ENCODE results near the gene TSC22D2.
A peak's percentile ranks its signal among the peaks of the same experiment; 100 is the strongest.

Gene TSC22D2

DNA sequence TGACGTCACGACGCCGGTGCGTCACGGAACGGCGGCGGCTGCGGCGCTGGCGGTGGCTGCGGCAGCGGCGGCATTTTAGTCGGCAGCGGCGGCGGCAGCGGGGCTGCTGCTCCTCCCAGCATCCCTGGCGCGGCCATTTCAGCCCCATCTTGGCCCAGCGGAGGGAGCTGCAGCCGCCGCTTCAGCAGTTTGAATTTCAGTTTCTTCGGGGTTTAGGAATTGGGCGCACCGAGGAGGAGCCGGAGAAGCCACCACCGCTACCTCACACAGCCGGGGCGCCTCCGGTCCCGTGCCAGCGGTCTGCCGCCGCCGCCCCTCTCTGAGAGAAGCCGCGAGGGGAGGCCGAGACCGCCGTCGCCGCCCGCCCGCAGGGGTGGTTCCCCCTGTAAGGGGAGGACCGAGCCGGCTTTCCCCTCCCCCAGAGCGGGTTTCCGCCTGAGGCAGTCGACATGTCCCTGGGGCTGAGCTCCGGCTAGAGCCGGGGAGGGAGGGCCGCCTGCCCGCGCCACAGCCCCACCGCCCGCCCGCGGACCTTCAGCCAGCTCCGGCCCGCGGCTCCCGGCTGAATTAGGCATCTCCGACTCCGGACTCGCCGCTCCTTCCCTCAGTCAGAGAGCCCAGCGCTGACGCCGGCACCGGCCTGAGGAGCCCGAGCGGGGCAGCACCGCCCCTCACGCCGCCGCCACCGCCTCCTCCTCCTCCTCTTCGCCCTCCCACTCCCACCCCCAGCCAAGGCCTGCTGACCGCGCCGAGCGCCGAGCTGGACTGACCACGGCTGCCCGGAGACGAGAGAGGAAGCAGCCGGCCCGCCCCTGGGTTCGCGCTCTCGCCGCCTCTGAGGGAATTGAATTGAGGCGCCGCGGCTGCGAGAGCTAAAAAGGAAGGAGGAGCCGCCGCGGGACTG lies at the start of gene TSC22D2:
TSS of gene TSC22D2 (plus strand) at position 78 of the 904 bp plus-strand sequence. CDS start 1,053 bp downstream, outside the sequence.
- peak; percentile 98 for DNase-seq (ENCODE audit: low spot score)

DNA sequence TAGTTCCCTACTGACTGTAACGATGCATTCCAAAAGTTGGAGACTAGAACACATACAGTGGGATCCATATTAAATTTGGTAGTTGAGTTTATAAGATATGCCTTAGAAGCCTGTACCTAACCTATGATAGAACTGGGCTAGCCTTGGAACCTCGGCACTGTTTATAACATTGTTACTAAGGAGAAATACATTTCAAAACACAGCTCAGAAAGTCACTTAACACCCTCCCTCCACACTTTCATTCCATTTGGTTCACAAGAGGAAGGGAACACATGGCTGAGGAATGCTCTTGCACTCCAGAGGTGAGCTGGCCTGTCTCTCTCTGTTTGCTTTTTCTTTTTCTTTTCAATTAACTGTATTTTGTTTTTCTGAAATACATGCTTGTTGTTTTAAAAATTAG lies 48.7 kb upstream of the TSC22D2 start:
- no peak for DNase-seq (ENCODE audit: low spot score)

DNA sequence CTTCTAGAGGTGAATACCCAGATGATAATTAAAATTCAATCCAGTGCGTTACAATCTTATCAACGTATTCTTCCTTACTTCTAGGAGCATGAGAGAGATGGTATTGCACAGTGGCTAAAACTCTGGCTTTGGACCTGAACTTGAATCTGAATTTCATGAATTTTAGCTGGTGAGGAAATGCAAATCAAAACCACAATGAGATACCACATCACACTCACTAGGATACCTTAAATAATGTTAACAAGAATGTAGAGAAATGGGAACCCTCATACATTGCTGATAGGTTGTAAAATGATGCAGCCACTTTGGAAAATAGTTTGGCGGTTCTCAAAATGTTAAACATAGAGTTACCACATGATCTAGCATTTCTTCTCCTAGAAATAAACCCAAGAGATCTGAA lies 47.1 kb upstream of the TSC22D2 start:
- no peak for DNase-seq (ENCODE audit: low spot score)

DNA sequence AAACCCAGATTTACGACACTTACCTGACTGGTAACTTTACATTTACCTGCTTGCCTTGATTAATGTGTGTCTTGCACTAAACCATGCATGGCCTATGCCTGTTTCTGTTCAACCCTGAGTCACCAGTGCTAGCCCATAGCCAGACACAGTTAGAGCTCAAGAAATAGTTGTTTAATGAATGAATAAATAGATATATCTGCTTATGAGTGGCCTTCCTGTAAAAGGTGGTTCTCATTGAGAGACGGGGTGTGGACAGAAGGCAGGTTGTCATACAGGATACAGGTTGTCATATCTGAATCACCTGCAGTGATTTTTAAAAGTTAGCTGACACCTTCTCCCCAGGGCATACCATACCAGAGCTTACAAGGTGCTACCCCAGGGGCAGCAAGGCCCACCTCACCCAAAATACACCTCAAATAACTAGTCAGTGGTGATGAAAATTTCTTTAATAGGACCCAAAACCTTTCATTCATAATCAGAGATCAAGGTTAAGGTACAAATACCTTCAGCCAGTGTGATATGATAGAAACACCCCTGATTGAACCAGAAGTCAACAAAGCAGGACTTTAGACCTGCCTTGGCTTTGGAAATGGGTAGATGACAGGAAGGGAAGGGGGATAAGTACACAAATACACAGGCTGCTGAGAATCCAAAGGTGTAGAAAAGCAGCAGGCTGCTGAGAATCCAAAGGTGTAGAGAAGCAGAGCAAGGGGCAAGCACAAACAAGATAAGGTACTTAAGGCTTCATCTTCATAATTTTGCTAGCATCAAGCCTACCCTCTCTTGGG lies 45.4 kb upstream of the TSC22D2 start:
- no peak for DNase-seq (ENCODE audit: low spot score)

DNA sequence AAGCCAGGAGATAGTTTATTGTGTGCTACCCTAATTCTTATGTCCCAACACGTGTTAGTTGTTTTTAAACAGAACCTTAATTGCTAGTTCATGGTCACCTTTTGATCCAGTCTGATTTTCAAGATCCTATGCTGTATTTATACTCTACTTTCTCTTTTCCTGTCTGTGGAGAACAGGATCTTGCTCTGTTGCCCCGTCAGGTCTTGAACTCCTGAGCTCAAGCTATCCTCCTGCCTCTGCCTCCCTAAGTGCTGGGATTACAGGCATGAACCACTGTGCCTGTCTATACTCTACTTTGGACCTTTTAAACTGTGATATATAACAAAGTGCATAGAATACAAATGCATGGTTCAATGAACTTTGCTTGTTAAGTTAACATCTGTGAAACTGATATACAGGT lies 44.7 kb upstream of the TSC22D2 start:
- DNase-seq (ENCODE audit: low spot score): no peak

DNA sequence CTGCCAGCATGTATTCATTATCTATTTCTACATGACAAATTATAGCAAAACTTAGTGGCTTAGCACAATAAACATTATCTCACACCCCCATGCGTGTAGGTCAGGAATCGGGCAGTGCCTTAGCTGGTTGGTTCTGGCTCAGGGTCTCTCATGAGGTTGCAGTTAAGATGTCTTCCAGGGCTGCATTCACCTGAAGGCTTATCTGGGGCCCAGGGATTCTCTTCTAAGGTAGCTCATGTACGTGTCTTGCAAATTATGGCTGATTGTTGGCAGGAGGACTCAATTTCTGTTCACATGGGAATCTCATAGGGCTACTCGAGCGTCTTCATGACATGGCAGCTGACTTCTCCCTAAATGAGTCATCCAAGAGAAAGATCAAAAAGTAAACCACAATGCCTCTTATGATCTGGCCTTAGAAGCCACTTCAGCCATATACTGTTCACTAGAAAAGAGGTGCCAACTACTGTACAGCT lies 42.9 kb upstream of the TSC22D2 start:
- no peak for DNase-seq (ENCODE audit: low spot score)

DNA sequence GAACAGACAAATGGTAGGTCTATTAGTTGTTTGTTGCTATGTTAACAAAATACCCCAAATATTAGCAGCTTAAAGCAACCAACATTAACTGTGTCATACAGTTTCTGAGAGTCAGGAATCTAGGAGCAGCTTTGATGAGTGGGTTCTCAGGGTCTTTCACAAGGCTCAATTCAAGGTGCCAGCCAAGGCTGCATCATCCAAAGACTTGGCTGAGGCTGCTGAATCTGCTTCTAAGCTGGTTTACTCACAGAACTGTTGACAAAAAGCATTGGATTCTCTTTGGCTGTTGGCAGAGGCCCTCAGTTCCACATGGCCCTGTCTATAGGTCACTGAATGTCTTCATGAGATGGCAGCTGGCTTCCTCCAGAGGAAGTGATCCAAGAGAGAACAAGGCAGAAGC lies 40.3 kb upstream of the TSC22D2 start:
- DNase-seq (ENCODE audit: low spot score): no peak

DNA sequence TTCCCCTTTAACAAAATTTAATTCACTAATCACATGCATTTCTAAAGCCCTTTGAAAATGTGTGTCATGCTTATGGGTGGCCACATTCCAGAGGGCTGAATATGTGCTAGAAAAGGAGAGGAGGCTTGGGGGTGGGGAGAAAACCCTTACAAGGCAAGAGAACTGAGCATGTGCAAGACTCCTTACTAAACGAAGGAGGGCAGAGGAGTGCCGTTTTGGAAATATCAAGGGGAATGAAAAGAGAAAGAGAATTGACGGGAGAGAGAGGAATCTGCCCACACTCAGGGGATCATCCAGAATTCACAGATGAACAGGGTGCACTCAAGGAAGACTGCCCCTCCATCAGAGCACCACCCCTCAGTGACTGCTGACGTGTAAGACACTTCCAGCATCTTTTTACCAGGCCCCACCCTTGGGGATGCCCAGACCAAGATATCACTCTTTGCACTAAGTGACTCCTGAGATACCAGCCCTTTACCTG lies 37.9 kb upstream of the TSC22D2 start:
- peak; percentile 36 for DNase-seq (ENCODE audit: low spot score)

DNA sequence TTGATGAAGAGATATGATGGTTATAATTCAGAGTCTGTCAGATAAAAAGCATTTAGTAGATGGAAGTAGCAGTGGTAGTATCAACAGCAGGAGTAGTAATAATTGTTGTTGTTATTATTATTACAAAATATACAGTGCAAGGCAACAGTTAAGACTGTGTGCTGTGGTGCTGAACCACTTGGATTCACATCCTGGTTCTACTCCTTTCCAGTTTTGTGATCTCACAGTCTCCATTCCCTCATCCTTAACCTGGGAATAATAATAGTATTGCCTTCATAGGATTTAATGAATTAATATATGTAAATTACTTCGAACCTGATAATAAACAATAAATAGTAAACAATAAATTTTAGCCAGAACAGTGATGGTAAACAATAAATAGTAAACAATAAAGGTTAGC lies 37.1 kb upstream of the TSC22D2 start:
- DNase-seq (ENCODE audit: low spot score): no peak

DNA sequence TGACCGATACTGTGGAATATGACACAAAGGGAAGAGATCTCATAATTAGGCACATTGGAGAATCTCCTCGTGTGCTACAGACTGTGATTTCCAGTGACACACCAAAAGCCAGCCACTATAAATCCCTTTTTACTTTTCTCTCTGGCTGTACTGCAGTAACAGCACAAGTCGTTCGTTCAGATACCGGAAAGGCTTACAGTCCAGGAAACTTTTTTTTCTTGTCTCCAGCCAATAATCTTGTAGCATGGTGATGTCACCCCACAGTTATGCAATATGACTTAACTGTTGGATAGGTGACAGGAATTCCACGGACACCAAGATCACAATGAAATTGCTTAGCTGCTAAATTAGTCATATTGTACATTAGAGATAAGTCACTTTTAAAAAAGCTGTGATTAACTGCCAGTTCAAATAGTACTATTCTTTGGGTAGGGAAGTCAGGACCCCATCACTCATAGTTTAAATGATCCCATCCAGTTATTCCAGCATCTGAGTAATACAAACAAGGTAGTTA lies 36.3 kb upstream of the TSC22D2 start:
- peak; percentile 43 for DNase-seq (ENCODE audit: low spot score)

DNA sequence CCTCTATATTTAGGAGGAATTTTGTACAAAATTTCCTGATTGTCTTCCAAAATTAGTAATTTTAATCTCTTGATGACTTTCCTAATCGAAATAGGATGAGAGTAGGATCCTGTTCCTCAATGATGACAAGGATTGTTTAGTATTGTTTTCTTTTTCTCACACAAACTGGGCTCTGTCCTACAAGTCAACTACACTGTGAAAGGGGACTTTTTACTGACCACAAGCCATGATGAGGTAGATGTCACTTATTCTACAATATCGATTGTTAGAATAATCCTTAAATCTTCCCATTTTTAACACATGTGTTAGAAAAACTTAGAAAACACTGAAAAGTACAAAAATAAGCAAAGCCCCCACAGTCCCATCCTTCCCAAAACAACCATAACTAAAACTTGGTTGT lies 35.8 kb upstream of the TSC22D2 start:
- no peak for DNase-seq (ENCODE audit: low spot score)

DNA sequence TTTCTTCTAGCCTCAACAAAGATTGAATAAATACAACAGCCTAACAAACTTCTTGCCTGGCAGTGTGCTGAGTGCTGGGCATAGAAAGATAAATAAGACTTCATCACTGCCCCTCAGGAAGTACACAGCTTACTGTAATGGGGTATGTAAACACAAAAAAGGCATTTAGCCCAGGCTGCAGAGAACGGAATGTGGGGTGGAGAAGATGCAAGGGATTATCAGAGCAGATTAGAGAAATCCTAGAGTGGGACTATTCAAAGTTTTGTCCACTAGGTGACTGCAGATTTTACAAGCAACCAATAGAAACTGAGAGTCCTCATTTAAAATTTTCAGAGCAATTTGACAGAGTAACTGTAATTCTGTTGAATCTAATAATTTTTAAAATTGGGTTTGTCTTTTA lies 35.4 kb upstream of the TSC22D2 start:
- no peak for DNase-seq (ENCODE audit: low spot score)

DNA sequence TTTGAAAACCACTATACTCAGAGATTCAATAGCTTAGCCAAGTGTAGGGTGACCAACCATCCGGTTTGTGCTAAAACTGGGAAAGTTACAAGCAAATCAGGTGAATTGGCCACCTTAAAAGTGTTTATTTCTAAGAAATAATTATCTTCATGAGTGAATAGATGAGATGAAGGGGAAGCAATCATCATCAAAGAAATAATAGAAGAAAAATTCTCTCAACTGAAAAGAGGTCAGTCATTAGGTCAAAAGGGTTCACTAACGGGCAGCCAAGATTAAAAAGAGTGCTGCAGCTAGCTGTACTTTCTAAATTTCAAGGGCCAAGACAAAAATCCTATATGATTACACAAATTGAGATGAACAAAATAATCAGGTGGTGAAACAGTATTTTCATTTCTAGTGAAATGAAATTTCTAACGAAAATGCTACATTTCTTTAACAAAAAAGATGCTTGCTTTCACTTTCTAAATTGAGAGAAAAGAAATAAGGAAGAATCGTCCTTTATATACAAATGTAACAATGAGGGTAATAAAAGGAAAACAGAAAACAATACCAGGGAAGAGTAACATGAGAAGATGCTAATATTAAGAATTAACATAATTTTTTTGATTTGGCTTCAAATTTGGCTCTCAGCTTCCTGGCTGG lies 34.7 kb upstream of the TSC22D2 start:
- no peak for DNase-seq (ENCODE audit: low spot score)

DNA sequence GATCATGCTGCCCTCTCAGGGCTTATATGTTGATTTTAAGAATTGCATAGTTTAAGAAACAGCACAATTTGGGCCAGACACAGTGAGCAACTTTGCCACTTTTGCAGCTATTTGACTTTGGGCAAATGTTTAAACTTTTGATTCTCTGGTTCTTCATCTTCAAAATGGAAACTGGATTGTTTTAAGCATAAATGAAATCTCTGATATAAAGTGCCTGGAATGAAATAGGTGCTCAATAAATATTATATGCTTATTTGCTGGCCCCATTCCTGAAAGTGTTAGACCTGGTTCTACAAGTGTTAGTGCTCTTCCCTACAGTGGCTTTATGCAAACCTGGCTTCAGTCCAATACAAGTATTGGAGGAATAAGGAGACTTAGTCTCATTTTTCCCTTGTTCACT lies 33.1 kb upstream of the TSC22D2 start:
- no peak for DNase-seq (ENCODE audit: low spot score)

DNA sequence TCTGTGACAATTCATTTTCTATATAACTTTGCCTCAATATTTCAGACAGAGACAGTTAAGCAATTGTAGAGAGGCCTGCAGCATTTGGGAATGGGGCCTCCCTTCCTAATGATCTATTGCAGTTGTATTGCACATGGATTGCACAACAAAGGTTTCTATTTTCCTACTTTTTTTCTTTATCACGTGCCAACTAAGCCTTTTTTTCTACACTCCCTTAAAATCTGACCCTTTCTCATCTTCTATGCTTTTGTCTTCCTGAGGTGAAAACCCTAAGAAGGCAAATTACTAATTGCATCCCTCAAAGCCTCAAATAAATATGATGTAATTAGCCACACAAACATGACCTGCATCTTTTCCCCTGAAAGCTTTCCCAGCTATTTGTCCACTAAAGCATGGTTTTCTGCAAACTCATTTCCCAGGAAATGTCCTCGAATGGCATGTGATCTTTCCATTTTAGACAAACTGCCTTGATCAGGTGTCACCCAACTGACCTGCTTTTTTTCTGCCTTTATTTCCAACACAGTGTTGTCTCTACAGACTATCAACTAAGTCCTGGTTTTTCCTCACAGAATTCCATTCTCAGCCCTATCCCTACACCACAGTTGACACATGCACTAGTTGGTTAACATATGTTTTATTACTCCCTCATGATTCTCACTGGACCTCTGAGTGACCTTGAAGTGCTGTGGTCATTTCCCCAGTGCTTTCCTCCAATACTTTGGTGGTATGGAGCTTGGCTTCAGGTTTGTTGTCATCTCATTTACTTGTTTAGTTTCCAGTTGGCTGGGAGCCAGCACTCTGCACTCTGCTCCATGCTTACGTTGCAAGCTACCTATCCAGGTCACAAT lies 31.9 kb upstream of the TSC22D2 start:
- DNase-seq (ENCODE audit: low spot score): no peak

DNA sequence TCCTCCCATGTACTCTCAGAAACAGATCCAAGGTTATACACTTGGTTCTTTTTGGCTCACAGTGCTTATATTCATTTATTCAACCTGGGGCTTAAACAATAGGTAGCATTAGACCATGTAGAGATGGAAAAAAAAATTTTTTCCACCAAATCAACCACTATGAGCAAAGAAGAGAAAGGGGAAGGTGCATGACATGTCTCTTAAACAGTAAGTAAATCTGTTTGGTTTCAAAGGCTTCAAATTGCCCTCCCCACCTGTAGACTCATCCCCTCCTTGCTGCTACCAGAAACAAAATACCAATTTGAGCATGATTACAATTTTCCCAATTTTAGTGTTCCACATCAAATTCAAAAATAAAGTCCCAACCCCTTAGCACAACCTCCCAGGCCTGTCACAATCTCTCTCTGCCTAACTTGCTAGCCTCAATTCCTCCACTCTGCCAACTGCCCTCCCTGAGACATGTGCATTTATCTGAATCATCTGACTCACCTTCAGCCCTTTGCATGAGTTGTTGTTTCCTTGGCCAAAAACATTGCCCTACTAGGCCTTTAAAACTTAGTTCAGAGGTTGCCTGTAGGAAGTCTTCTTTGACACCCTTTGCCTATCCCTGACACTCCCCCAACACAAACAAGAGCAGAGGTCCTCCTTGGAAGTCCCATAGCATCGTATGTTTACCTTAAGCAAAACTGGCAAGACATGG lies 30.3 kb upstream of the TSC22D2 start:
- no peak for DNase-seq (ENCODE audit: low spot score)

DNA sequence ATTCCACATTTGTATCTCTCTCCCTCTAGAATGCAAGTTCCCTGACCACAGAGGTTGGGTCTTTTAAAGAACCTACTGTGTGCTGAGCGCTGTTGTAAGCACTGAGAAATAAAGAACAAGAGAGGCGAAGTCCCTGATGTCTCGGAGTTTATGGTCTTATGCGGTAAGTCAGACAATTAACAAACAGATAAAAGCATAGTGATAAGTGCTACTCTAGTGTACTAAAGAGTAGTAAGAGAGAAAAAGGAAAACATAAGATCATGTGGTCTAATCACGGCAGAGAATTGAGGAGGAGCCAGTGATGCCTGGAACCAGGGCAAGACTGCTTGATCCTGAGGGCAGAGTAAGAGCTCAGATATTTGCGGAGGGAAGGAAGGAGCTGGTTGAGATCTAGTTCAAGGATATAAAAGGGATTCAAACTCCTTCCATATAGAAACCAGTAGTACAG lies 29.8 kb upstream of the TSC22D2 start:
- no peak for DNase-seq (ENCODE audit: low spot score)

DNA sequence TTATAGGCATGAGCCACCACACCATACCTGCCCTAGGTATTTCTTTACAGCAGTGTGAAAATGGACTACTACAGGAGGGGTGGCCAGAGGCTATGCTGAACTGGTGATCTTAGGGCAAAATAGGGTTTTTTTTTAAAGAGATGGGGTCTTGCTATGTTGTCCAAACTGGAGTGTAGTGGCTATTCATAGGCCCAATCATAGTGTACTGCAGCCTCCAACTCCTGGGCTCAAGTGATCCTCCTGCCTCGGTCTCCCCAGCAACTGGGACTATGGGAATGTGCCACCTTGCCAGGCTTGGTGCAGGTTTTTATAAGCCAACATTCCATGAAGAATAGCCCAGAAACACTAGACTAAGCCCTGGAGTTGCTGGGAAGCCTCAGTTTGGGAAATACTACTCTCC lies 28.6 kb upstream of the TSC22D2 start:
- no peak for DNase-seq (ENCODE audit: low spot score)

DNA sequence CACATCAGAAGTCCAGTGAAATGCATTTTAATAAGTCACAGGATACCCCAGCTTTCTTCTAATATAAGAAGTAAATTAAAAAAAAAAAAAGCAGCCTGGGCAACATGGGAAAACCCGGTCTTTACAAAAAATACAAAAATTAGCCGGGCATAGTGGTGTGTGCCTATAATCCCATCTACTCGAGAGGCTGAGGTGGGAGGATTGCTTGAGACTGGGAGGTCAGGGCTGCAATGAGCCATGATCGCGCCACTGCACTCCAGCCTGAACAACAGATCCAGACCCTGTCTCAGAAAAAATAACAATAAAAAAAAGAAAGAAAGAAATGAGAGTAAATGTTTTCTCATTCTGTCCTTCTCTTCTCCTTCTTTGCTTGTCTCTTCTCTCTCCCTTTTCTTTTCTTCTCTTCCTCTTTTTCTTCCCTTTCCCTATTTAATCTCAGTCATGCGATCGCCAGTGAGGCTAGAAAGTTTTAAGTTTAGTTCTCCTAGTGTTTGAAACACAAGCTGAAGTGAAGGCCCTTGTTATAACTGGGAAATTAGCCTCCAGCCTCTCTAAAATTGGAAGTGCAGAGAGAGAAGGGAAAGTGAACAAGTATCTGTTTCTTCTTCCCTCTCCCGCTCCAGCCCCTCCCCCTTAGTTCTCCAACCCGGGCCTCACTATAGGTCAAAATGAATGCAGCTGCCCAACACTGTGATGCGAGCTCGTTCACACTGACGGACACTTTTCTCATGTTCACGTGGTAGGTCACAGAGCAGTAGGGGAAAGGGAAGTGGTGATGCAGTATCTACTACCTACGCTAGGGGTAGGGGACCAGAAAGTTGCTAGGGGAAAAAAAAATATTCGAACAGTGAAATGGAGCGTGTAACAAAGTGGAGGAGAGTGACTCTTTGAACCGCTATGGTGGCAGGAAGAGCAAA lies 23.5 kb upstream of the TSC22D2 start:
- peak; percentile 81 for DNase-seq (ENCODE audit: low spot score)

All from Ammon's horn (tissue), 1 donor.